K562 (cell line): Measurements from ENCODE around the gene PLXNB3. TPM values are rescaled to one million over a fixed set of nuclear protein-coding genes. Genes with fewer than 3 reads are reported as not detected.
"Not testable (repeated sequence)": the region's sequence is repeated elsewhere in the genome, so short reads cannot be mapped to it uniquely, and the experiment has no call there.

Source experiments
- ATAC-seq: fragments of 200-7000 bp; cut with Tn5 transposase; 3 replicates; pipeline ENCODE4 v1.9.1; 2020; ENCODE audit warnings: moderate library complexity
- BruUV-seq: library from RNA; stranded (reverse); fragments of 400-500 nt; replicated peaks from 2 replicates; lab custom pipeline; 2021; lab: Mats Ljungman, UMichigan
- CTCF ChIA-PET: fragments of 300-600 bp; formaldehyde crosslinking; extraction: SDS; loops from one replicate; lab custom pipeline; 2021; ENCODE audit warnings: low intra/inter-chr PET ratio; lab: Yijun Ruan, JAX
- POLR2A ChIA-PET: fragments of 300-600, 350-650 bp; sonication (Branson Sonifier 250); formaldehyde crosslinking; extraction: SDS; loops from one replicate; lab custom pipeline; 2021; ENCODE audit warnings: antibody characterized with exemption, inconsistent platforms; lab: Yijun Ruan, JAX
- DNase-seq, 4 experiments: peaks; one replicate each; pipeline versions ENCODE4 v3.0.0 to v3.0.0-alpha.2; 2011 to 2018; ENCODE audit warnings: low spot score in 3 of 4, mixed read lengths in 3 of 4; ENCODE audit errors: extremely low read depth in 1 of 4
- FAIRE-seq: peaks from 2 replicates; lab custom pipeline; 2011; peaks lifted over from hg19 to GRCh38; lab: Jason Lieb, UNC
- H2AFZ ChIP-seq: 2 replicates; pipeline ENCODE4 v1.6.0; 2011; ENCODE audit warnings: low read depth, low read length, control low read depth, inconsistent platforms
- H3K27ac ChIP-seq: fragments of 200-600 bp; 3 replicates; pipeline ENCODE4 v1.8.0; 2011; ENCODE audit warnings: low read depth, mild to moderate bottlenecking, control low read depth, inconsistent platforms, low read length, moderate library complexity, mixed read lengths; ENCODE audit errors: extremely low read depth
- H3K27me3 ChIP-seq, 2 experiments: fragments of 300-600 bp in 1 of 2; 2 replicates in 1 of 2; 3 replicates in 1 of 2; pipeline versions ENCODE4 v1.6.0 to v1.8.0; 2011; ENCODE audit warnings: inconsistent platforms in 2 of 2, low read length in 2 of 2, mild to moderate bottlenecking in 1 of 2, mixed read lengths in 1 of 2, moderate library complexity in 1 of 2; ENCODE audit not compliant: control insufficient read depth in 2 of 2, insufficient read depth in 2 of 2
- H3K36me3 ChIP-seq: fragments of 300-600 bp; 3 replicates; pipeline ENCODE4 v1.8.0; 2011; ENCODE audit warnings: mild to moderate bottlenecking, low read length, inconsistent platforms; ENCODE audit not compliant: control insufficient read depth, insufficient read depth
- H3K4me1 ChIP-seq, 2 experiments: fragments of 200-600 bp in 1 of 2; replicated peaks in 1 of 2; 2 replicates in 1 of 2; 3 replicates in 1 of 2; pipeline versions ENCODE4 v1.5.1 to v1.8.0; 2011; ENCODE audit warnings: inconsistent platforms in 2 of 2, low read length in 2 of 2, mild to moderate bottlenecking in 1 of 2, mixed read lengths in 1 of 2, moderate library complexity in 1 of 2; ENCODE audit not compliant: control insufficient read depth in 2 of 2, insufficient read depth in 2 of 2
- H3K4me2 ChIP-seq: 2 replicates; pipeline ENCODE4 v1.6.1; 2011; ENCODE audit warnings: low read length, control low read depth, inconsistent platforms, mixed read lengths; ENCODE audit not compliant: insufficient read depth
- H3K4me3 ChIP-seq: fragments of 200-600 bp; sonication (generic), shearing (Covaris generic); 2 replicates; pipeline ENCODE4 v1.5.1; 2016; ENCODE audit warnings: control low read depth, inconsistent platforms
- H3K79me2 ChIP-seq: fragments of 200-600 bp; 3 replicates; pipeline ENCODE4 v1.8.0; 2011; ENCODE audit warnings: low read length, inconsistent platforms; ENCODE audit not compliant: control insufficient read depth, insufficient read depth
- H3K9ac ChIP-seq, 2 experiments: 2 replicates each; pipeline versions ENCODE4 v1.6.0 to v1.6.1; 2011; ENCODE audit warnings: low read depth in 2 of 2, low read length in 2 of 2, control low read depth in 1 of 2, inconsistent platforms in 1 of 2, mild to moderate bottlenecking in 1 of 2, mixed read lengths in 1 of 2; ENCODE audit not compliant: insufficient read depth in 1 of 2
- H3K9me1 ChIP-seq: one replicate; pipeline ENCODE4 v1.6.0; 2011; ENCODE audit warnings: inconsistent platforms, mild to moderate bottlenecking, low read length, moderate library complexity; ENCODE audit not compliant: control insufficient read depth, insufficient read depth
- H3K9me3 ChIP-seq: replicated peaks from 2 replicates; pipeline ENCODE4 v1.5.1; 2011; ENCODE audit warnings: low read depth, low read length, inconsistent platforms; ENCODE audit not compliant: control insufficient read depth, insufficient read depth
- H4K20me1 ChIP-seq: replicated peaks from 2 replicates; pipeline ENCODE4 v1.6.1; 2011; ENCODE audit warnings: low read length, inconsistent platforms, mixed read lengths; ENCODE audit not compliant: control insufficient read depth, insufficient read depth
- CTBP1 ChIP-seq: fragments of 450-650 bp; IDR thresholded peaks from 2 replicates; pipeline ENCODE4 v1.6.1; 2016; ENCODE audit warnings: borderline replicate concordance
- FUS ChIP-seq: fragments of 200-400 bp; formaldehyde crosslinking; optimal IDR thresholded peaks from 2 replicates; pipeline ENCODE3; 2017; ENCODE audit warnings: low read depth, low read length
- HIVEP1 ChIP-seq: fragments of 250-450 bp; sonication (Bioruptor Pico); IDR thresholded peaks from 2 replicates; pipeline ENCODE4 v1.4.0; 2020; ENCODE audit warnings: mild to moderate bottlenecking
- ILF3 ChIP-seq: fragments of 450-650 bp; IDR thresholded peaks from 2 replicates; pipeline ENCODE4 v1.6.1; 2018; ENCODE audit warnings: antibody characterized with exemption, mild to moderate bottlenecking, moderate library complexity, borderline replicate concordance
- KAT2B ChIP-seq: IDR thresholded peaks from one replicate; pipeline ENCODE4 v1.6.1; 2012; ENCODE audit warnings: low read depth, mild to moderate bottlenecking, control low read depth, inconsistent platforms, low read length, moderate library complexity
- NEUROD1 ChIP-seq: fragments of 150-350 bp; IDR thresholded peaks from 2 replicates; pipeline ENCODE4 v1.6.1; 2014; ENCODE audit warnings: borderline replicate concordance, low read length, low read depth; ENCODE audit not compliant: partially characterized antibody
- NFE2 ChIP-seq: IDR thresholded peaks from 2 replicates; pipeline ENCODE4 v1.6.1; 2014; ENCODE audit warnings: antibody characterized with exemption, low read depth
- RBM15 ChIP-seq: fragments of 200-400 bp; formaldehyde crosslinking; IDR thresholded peaks from 2 replicates; pipeline ENCODE4 v1.6.1; 2018; ENCODE audit warnings: mild to moderate bottlenecking, low read length, moderate library complexity; ENCODE audit not compliant: insufficient read depth
- SMC3 ChIP-seq: conservative IDR thresholded peaks from 2 replicates; pipeline ENCODE4 v1.6.1; 2011; ENCODE audit warnings: low read depth, low read length, improper control_type of control experiment; ENCODE audit not compliant: insufficient read depth
- TCF7L2 ChIP-seq: fragments of 150-350 bp; IDR thresholded peaks from 2 replicates; pipeline ENCODE4 v1.6.1; 2016; ENCODE audit warnings: low read depth, mild to moderate bottlenecking, low read length, moderate library complexity
- ZNF12 ChIP-seq: sonication (generic); formaldehyde crosslinking; IDR thresholded peaks from 2 replicates; pipeline ENCODE4 v1.4.0; 2020; ENCODE audit warnings: mild to moderate bottlenecking, missing genetic modification reagents
- ZNF140 ChIP-seq: fragments of 250-450 bp; sonication (Bioruptor Pico); IDR thresholded peaks from 2 replicates; pipeline ENCODE4 v1.8.0; 2021; ENCODE audit warnings: moderate library complexity, mild to moderate bottlenecking, inconsistent platforms
- WGBS: fragments of 100-300 bp; shearing (Covaris generic); methylation state at CpG from one replicate; pipeline ENCODE4 v1.1.6; 2016; ENCODE audit warnings: low coverage, mixed read lengths; ENCODE audit not compliant: insufficient coverage; ENCODE audit errors: missing lambda C conversion rate; 5-methylcytosine and 5-hydroxymethylcytosine counted together
- in situ Hi-C: fragments of 300-500 bp; cut with MboI; formaldehyde crosslinking; loops from 4 replicates; pipeline ENCODE4 v1.15.0; 2018; ENCODE audit warnings: inconsistent platforms, mixed read lengths
- intact Hi-C: fragments of 100-400 bp; cut with micrococcal nuclease; formaldehyde crosslinking; loops from 2 replicates; pipeline ENCODE4 v1.14.2; 2022
- polyA plus RNA-seq, 8 experiments: library from polyadenylated mRNA; depleted of rRNA in 4 of 8; stranded (reverse) in 5 of 8; unstranded in 3 of 8; fragments of >200 nt; fragmentation: Nextera tagmentation in 2 of 8; fragmentation: Illumina TruSeq in 1 of 8; extraction: Ambion mirVana in 2 of 8; extraction: Trizol in 1 of 8; gene quantifications; 2 replicates each; pipeline versions ENCODE4 v1.2.1 to v1.2.3, GENCODE V29; 2011 to 2014; ENCODE audit warnings: inconsistent platforms in 1 of 8, missing spikeins in 1 of 8
- total RNA-seq, 7 experiments: library from RNA; depleted of rRNA in 6 of 7; stranded (reverse); fragments of >200 nt in 6 of 7; fragmentation: Illumina TruSeq in 2 of 7; extraction: Trizol in 2 of 7; gene quantifications; 2 replicates each; pipeline versions ENCODE4 v1.2.1 to v1.2.3, GENCODE V29; 2011 to 2021; ENCODE audit warnings: low replicate concordance in 1 of 7
- TF ChIP-seq, protein P1 (sequence below): fragments of 150-350 bp; conservative IDR thresholded peaks from 2 replicates; pipeline ENCODE4 v1.6.1; 2014; ENCODE audit warnings: low read length

The PLXNB3 gene
- total and polyA plus RNA-seq, 9 of the 15 experiments (the other 6 are each of a cell fraction or from before 2014, with no cell fraction given): 0.22 to 2.0 (median 1.4) TPM; not detected in 2

DNA sequence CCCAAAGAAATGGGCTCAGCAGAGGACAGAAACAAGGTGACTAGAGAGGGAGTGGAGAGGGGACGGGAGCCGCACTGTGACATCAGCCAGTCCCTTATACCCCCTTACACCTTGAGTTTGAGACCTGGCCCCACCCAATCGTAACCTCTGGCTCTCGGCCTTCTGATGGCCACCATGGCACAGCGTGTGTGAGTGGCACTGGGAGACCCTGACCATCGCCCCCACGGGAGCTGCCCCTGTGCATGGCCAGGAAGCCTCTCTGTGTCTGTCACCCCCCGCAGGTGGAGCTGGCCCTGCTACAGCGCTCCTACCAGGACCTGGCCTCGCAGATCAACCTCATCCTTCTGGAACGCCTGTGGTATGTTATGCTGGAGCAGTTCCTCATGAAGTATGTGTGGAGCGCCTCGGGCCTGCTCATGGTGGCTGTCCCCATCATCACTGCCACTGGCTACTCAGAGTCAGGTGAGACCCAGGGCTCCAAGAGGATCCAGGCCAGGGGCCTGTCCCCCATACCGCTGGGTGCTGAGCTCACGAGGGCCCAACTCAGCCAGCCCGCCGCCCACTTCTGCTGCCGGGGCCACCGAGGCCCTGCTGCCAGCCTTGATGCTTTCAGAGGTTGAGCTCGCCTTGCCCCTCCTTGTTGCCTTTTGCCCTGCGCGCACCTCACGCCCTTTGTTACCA, 35.0 kb upstream of the PLXNB3 start:
- H3K27me3 ChIP-seq: no peaks in the 10 kb centered on the region
- WGBS: 88% methylated on average over 12 of the region's 23 CpGs
- intact Hi-C loops: no loop called here
- no peak for TF ChIP-seq CTBP1
- no peak for TF ChIP-seq RBM15
- TF ChIP-seq ZNF12 (CRISPR knock-in tag): no peak
- no peak for TF ChIP-seq HIVEP1 (CRISPR knock-in tag)
- TF ChIP-seq, protein P1, sequence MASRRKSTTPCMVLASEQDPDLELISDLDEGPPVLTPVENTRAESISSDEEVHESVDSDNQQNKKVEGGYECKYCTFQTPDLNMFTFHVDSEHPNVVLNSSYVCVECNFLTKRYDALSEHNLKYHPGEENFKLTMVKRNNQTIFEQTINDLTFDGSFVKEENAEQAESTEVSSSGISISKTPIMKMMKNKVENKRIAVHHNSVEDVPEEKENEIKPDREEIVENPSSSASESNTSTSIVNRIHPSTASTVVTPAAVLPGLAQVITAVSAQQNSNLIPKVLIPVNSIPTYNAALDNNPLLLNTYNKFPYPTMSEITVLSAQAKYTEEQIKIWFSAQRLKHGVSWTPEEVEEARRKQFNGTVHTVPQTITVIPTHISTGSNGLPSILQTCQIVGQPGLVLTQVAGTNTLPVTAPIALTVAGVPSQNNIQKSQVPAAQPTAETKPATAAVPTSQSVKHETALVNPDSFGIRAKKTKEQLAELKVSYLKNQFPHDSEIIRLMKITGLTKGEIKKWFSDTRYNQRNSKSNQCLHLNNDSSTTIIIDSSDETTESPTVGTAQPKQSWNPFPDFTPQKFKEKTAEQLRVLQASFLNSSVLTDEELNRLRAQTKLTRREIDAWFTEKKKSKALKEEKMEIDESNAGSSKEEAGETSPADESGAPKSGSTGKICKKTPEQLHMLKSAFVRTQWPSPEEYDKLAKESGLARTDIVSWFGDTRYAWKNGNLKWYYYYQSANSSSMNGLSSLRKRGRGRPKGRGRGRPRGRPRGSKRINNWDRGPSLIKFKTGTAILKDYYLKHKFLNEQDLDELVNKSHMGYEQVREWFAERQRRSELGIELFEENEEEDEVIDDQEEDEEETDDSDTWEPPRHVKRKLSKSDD: no peak
- TF ChIP-seq SMC3: no peak
- TF ChIP-seq ILF3: no peak
- TF ChIP-seq TCF7L2: no peak
- no peak for TF ChIP-seq KAT2B
- TF ChIP-seq FUS: no peak
- no peak for TF ChIP-seq NFE2
- no peak for TF ChIP-seq NEUROD1
- TF ChIP-seq ZNF140 (CRISPR knock-in tag): no peak
- ChIA-PET CTCF (no interaction called here), POLR2A (interaction anchor here (0.6 to 0.9 kb wide), 2 partner anchors 25 to 37 kb away, joined by 3 to 4 read pairs; no protein-coding TSS in a partner anchor)
- H2AFZ ChIP-seq: no peak overlapping the region
- H3K9ac ChIP-seq: no peak overlapping the region; a peak in 1 of 4 replicates
- DNase-seq: no peak
- ATAC-seq: no peak
- no peaks in the 10 kb centered on the region for H3K9me1 ChIP-seq
- no peak overlapping the region for H3K4me3 ChIP-seq
- H3K79me2 ChIP-seq: peaks cover 21% of the 10 kb centered on the region; the same call in 2 of the 3 replicates
- no peak overlapping the region for H3K4me2 ChIP-seq
- H3K36me3 ChIP-seq: no peaks in the 10 kb centered on the region
- H3K27ac ChIP-seq: no peak overlapping the region
- peaks cover 28 to 58% of the 10 kb centered on the region in 2 experiments for H3K4me1 ChIP-seq
- no TSS peak for BruUV-seq
- no peaks in the 10 kb centered on the region for H4K20me1 ChIP-seq
- in situ Hi-C loops: no loop called here
- 0 out of 2 replicates have a peak, but pooled peaks cover 2% of the 10 kb centered on the region for H3K9me3 ChIP-seq
- FAIRE-seq: no peak

DNA sequence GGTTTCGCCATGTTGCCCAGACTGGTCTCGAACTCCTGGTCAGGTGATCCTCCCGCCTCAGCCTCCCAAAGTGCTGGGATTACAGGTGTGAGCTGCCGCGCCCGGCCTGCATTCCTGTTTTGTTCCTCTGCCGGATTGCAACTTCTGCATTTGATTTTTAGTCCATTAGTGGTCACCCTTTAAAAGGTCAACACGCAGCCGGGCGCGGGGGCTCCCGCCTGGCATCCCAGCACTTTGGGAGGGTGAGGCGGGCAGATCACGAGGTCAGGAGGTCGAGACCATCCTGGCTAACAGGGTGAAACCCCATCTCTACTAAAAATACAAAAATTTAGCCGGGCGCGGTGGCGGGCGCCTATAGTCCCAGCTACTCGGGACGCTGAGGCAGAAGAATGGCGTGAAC, 33.9 kb upstream of the PLXNB3 start:
- H3K27ac ChIP-seq, FAIRE-seq, H3K27me3 ChIP-seq, POLR2A ChIA-PET, BruUV-seq, DNase-seq, H3K36me3 ChIP-seq, H4K20me1 ChIP-seq, in situ Hi-C loops, CTCF ChIA-PET, intact Hi-C loops, H3K4me2 ChIP-seq, H3K4me3 ChIP-seq, H3K9me3 ChIP-seq, ATAC-seq, H3K9ac ChIP-seq, H2AFZ ChIP-seq, H3K9me1 ChIP-seq: not testable (repeated sequence)
- Histone ChIP-seq H3K79me2 (peaks cover 16% of the 10 kb centered on the region; the same call in 2 of the 3 replicates), H3K4me1 (peaks cover 28 to 52% of the 10 kb centered on the region in 2 experiments)
- WGBS: 88% methylated on average over 16 of the region's 23 CpGs
